22Rv1 (cell line): ENCODE data around the gene PKNOX2.

Experiments used
- H3K27ac ChIP-seq: fragments of 450-650 bp; 2 replicates; pipeline ENCODE4 v1.5.1; 2017
- ZFX ChIP-seq: fragments of 450-650 bp; IDR thresholded peaks from 2 replicates; pipeline ENCODE4 v1.6.1; 2017; ENCODE audit warnings: antibody characterized with exemption, borderline replicate concordance
- TF ChIP-seq, protein P1 (sequence below): fragments of 450-650 bp; IDR thresholded peaks from 2 replicates; pipeline ENCODE4 v1.5.1; 2017; ENCODE audit warnings: mild to moderate bottlenecking

PKNOX2 gene

DNA sequence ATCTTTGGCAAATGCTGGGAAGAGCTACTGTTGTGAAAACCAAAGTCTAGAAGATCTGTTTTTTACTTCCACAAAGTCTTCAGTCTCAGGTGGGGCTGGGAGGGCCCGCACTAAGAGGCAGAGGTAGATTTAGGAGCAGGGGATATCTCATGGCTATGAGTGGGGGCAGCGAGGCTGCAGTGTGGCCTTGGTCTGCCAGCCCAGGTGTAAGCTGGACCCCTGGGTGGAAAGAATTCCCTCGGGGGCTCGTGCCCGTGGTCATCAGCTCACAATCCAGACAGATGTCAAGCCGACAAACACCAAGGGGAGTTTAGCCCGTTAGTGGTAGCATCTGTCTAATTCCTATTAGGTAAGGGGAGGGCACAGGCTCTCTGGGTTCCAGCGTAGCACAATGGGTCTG, 9.0 kb downstream of the PKNOX2 start:
- TF ChIP-seq, protein P1, sequence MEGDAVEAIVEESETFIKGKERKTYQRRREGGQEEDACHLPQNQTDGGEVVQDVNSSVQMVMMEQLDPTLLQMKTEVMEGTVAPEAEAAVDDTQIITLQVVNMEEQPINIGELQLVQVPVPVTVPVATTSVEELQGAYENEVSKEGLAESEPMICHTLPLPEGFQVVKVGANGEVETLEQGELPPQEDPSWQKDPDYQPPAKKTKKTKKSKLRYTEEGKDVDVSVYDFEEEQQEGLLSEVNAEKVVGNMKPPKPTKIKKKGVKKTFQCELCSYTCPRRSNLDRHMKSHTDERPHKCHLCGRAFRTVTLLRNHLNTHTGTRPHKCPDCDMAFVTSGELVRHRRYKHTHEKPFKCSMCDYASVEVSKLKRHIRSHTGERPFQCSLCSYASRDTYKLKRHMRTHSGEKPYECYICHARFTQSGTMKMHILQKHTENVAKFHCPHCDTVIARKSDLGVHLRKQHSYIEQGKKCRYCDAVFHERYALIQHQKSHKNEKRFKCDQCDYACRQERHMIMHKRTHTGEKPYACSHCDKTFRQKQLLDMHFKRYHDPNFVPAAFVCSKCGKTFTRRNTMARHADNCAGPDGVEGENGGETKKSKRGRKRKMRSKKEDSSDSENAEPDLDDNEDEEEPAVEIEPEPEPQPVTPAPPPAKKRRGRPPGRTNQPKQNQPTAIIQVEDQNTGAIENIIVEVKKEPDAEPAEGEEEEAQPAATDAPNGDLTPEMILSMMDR, result no peak
- no peak for TF ChIP-seq ZFX
- no peak overlapping the region for H3K27ac ChIP-seq

- no peak overlapping the region for H3K27ac ChIP-seq
- no peak for TF ChIP-seq ZFX
- TF ChIP-seq, protein P1, result no peak
Measured at GRCh38 chr11:125174057-125174456, 9.5 kb downstream of the PKNOX2 start.

DNA sequence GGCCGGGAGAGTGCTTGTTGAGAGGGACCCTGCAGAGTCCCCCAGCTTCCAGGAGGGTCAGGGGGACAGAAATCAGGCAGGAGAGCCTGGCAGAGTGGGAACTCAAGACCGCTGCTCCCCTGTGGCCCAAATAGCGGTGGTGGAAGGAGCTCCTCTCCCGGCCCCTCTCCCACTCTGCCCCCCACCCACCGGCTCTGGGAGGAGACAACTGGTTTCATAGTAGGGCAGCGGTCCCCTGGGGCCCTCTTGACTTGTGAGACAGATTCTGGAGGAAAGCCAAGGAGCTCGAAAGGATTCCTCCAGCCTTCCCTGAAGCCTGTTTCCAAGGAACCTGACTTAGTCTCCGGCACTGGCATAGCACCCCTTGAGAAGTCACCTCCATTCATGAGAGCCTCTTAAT, 10.1 kb downstream of the PKNOX2 start:
- H3K27ac ChIP-seq, result no peak overlapping the region
- TF ChIP-seq, protein P1, result no peak
- no peak for TF ChIP-seq ZFX

- H3K27ac ChIP-seq, result no peak overlapping the region
Measured at GRCh38 chr11:125175166-125175565, 10.6 kb downstream of the PKNOX2 start.

DNA sequence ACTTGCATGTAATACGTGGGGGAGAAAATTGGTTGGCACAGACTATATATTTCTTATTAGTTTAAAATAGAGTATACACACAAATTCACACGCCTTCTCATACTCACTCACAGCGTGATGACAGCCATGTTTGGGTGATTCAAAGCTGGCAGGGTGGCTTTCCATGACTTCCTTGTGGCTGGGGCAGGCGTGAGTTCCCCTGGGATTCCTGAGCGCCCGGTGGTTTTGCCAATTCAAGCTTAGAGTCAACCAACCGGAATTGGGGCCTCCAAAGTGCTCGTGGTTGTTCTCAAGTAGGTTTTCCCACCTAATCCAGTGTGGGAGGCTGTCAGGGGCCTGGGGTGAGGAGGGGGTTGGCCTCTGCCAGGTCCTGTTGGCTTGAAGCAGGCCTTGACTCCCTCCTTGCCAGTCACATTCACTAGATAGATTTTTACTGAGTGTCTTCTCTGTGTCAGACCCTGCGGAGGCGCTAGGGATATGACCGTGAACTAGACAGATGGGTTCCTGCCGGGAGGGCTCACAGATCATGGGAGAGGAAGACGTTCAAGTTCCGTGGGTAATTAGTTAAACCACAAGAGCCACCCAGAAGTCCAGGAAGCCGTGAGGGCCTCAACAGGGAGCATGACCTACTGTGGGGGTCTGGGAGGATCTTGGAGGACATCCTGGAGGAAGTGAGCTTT, 11.5 kb downstream of the PKNOX2 start:
- TF ChIP-seq, protein P1, result no peak
- no peak for TF ChIP-seq ZFX
- H3K27ac ChIP-seq, result no peak overlapping the region

More at GRCh38 chr11:125175166-125175565, 10.6 kb downstream of the PKNOX2 start:
- TF ChIP-seq ZFX, result no peak
- TF ChIP-seq, protein P1, result no peak

DNA sequence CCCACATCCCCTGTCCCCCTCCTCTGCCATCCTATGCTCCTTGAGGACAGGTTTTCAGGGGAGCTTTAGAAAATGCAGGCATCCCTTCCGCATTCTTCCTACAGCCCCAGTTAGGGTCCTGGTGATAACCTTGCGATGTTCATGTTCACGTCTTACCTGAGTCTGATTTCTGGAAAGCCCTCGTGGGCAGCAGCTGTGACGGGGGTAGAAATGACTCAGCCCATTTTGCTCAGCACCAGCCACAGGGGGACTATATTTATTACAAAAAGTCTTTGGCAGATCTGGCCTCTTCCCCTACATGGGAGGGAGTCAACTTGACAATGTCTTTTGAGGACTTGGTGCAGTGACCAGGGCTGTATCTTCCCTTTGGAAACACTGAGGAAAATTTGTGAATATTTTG, 12.3 kb downstream of the PKNOX2 start:
- TF ChIP-seq ZFX, result no peak
- TF ChIP-seq, protein P1, result no peak
- H3K27ac ChIP-seq, result no peak overlapping the region

DNA sequence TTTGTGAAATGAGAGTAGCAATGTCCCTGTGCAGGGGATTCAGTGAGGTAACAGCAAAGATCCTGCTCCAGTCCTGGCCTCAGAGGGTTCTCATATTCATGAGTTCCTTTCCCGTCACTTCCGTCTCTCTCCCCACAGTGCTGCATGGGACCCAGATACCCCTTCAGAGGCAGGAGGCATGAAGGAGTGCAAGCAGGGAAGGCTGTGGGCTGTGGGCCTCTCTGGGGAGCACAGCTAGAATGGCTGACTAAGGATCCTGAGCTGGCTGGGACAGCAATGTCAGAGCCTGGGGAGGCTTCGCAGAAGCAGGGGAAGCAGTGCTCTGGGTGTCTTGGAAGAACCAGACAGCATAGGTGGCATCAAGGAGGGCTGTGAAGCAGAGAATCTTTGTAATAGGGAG, 13.0 kb downstream of the PKNOX2 start:
- H3K27ac ChIP-seq, result no peak overlapping the region
- TF ChIP-seq, protein P1, result no peak
- no peak for TF ChIP-seq ZFX
